ENCODE results near the gene DCLK1.

Gene DCLK1

GRCh38 chr13:35843272-35843671, 287.9 kb downstream of the DCLK1 start:
- H3K4me3 ChIP-seq (ENCODE audit: low read length): no peak overlapping the region
- no peak for DNase-seq (ENCODE audit: low read depth)
- TF ChIP-seq, protein P1, sequence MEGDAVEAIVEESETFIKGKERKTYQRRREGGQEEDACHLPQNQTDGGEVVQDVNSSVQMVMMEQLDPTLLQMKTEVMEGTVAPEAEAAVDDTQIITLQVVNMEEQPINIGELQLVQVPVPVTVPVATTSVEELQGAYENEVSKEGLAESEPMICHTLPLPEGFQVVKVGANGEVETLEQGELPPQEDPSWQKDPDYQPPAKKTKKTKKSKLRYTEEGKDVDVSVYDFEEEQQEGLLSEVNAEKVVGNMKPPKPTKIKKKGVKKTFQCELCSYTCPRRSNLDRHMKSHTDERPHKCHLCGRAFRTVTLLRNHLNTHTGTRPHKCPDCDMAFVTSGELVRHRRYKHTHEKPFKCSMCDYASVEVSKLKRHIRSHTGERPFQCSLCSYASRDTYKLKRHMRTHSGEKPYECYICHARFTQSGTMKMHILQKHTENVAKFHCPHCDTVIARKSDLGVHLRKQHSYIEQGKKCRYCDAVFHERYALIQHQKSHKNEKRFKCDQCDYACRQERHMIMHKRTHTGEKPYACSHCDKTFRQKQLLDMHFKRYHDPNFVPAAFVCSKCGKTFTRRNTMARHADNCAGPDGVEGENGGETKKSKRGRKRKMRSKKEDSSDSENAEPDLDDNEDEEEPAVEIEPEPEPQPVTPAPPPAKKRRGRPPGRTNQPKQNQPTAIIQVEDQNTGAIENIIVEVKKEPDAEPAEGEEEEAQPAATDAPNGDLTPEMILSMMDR (conservative IDR thresholded peaks at IDR 0.05; ENCODE audit: low read length): no peak

DNA sequence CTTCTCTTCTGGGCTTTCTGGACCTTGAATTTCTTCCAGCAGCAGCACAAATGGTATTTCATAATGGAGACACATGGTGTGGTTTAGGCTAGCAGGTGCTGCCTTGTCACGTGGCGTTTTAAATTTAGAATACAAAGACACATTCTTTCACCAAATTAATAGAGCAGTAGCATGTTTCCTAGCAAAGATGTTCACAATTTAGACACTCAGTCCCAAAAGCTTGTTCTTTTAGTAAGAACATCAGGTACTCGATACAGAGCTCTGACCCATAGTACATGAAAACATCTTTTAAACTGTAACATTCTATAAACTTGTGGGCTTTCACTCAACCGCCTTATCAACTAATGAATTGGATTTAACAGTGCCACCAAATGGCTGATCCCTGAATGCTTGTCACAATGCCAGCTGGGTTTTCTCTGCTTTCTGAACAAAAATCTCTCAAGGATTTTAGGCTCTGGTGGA, 290.1 kb downstream of the DCLK1 start:
- TF ChIP-seq, protein P1 (conservative IDR thresholded peaks at IDR 0.05; ENCODE audit: low read length): no peak
- peak; percentile 73 for DNase-seq (ENCODE audit: low read depth)
- H3K4me3 ChIP-seq (ENCODE audit: low read length): no peak overlapping the region

GRCh38 chr13:35839806-35840205, 291.4 kb downstream of the DCLK1 start:
- TF ChIP-seq, protein P1 (conservative IDR thresholded peaks at IDR 0.05; ENCODE audit: low read length): no peak
- DNase-seq (ENCODE audit: low read depth): no peak
- no peak overlapping the region for H3K4me3 ChIP-seq (ENCODE audit: low read length)

GRCh38 chr13:35838356-35838755, 292.8 kb downstream of the DCLK1 start:
- TF ChIP-seq, protein P1 (conservative IDR thresholded peaks at IDR 0.05; ENCODE audit: low read length): no peak
- peak; percentile 93 for DNase-seq (ENCODE audit: low read depth)
- no peak overlapping the region for H3K4me3 ChIP-seq (ENCODE audit: low read length)

- peak; percentile 78 for DNase-seq (ENCODE audit: low read depth)
- no peak overlapping the region; the same call in 1 of the 2 replicates for H3K4me3 ChIP-seq (ENCODE audit: low read length)
- TF ChIP-seq, protein P1 (conservative IDR thresholded peaks at IDR 0.05; ENCODE audit: low read length): no peak
Observed at GRCh38 chr13:35836446-35836845, 294.7 kb downstream of the DCLK1 start.

GRCh38 chr13:35835989-35836388, 295.2 kb downstream of the DCLK1 start:
- H3K4me3 ChIP-seq (ENCODE audit: low read length): no peak overlapping the region; the same call in 1 of the 2 replicates
- TF ChIP-seq, protein P1 (conservative IDR thresholded peaks at IDR 0.05; ENCODE audit: low read length): no peak
- peak; percentile 19 for DNase-seq (ENCODE audit: low read depth)

DNA sequence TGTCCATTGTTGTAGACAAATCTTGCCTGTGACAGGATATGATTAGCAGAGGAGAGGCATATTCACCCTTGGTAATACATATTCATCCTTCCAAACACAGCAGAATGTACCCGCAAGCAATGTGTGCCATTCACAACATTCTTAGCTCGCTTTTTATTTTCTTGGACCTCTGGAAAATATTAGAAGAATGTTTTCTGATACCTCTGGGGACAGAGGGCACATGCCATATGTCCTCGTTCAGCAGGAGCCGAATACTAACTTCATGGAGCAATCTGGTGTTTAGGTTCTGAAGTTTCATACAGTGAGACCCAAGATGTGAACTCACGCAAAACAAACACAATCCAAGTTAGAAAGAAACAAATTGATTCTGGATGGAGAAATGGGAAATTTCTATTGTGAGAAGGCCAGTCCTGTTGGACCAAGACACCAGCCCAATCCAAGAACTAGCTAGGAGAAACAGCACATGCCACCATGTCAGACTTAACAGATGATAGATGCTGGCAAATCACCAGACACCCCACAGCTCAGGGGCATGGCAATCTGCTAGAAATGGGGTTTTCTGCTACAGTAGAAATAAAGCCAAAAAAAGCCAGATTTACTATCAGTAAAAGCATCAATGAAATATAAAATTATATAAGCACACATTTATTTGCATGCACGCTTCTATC, 297.4 kb downstream of the DCLK1 start:
- TF ChIP-seq, protein P1 (conservative IDR thresholded peaks at IDR 0.05; ENCODE audit: low read length): no peak
- no peak for DNase-seq (ENCODE audit: low read depth)
- no peak overlapping the region for H3K4me3 ChIP-seq (ENCODE audit: low read length)

Data from AG10803 (cell line).